PFSK-1 (cell line): ENCODE results near the gene MAD2L1BP.

Source experiments
- FOXP2 ChIP-seq: optimal IDR thresholded peaks from 2 replicates; pipeline ENCODE3; 2011; ENCODE audit warnings: borderline replicate concordance, control low read depth, inconsistent platforms; ENCODE audit not compliant: insufficient read depth; ENCODE audit errors: extremely low read length, extremely low read depth
- POLR2AphosphoS5 ChIP-seq: IDR thresholded peaks from 2 replicates; pipeline ENCODE4 v1.6.1; 2012; ENCODE audit warnings: low read depth, mild to moderate bottlenecking, control low read depth, low read length, moderate library complexity
- SIN3A ChIP-seq: IDR thresholded peaks from 2 replicates; pipeline ENCODE4 v1.6.1; 2012; ENCODE audit warnings: mild to moderate bottlenecking, low read length, moderate library complexity, borderline replicate concordance; ENCODE audit not compliant: insufficient read depth
- TAF1 ChIP-seq: IDR thresholded peaks from 2 replicates; pipeline ENCODE4 v1.6.1; 2012; ENCODE audit warnings: low read length, control low read depth, borderline replicate concordance; ENCODE audit not compliant: insufficient read depth
- TF ChIP-seq, protein P1 (sequence below), 2 experiments: IDR thresholded peaks; 2 replicates each; pipeline versions ENCODE4 v1.6.1 to v1.8.0; 2011 to 2012; ENCODE audit warnings: low read depth in 2 of 2, low read length in 2 of 2, control low read depth in 1 of 2, inconsistent platforms in 1 of 2, mild to moderate bottlenecking in 1 of 2, moderate library complexity in 1 of 2; ENCODE audit not compliant: insufficient read depth in 1 of 2

DNA sequence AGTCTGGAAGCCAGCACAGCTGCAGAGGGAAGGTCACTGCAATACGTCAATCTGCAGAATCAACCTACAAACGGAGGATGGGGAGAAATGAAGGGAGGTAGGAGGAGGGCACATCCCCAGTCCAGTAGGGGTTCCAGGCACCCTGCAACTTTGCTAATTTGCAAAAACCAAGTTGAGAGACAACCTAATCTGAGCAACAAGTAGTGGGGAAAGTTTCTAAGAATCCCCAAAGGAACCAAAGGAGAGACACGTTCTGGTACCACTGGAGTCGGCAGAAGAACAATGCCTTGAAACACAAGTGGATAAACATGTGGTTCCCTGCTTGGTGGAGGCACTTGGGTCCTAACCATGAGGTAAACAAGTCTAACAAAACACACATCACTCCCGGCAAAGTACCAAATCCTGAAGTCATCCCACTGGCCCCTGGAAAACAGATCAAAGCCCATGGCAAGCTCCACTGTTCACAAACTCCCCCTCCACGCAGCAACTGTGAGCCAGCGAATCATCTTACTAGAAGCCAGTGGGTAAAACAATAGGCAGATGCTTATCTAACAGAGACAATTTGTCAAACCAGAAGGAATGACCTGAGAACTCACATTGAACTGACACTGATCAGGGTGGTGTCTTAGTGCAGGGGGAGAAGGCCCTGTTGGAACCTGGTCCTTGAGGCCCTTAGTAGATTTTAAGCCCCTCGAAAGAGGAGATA, 47.2 kb downstream of the MAD2L1BP start:
- TF ChIP-seq, protein P1, sequence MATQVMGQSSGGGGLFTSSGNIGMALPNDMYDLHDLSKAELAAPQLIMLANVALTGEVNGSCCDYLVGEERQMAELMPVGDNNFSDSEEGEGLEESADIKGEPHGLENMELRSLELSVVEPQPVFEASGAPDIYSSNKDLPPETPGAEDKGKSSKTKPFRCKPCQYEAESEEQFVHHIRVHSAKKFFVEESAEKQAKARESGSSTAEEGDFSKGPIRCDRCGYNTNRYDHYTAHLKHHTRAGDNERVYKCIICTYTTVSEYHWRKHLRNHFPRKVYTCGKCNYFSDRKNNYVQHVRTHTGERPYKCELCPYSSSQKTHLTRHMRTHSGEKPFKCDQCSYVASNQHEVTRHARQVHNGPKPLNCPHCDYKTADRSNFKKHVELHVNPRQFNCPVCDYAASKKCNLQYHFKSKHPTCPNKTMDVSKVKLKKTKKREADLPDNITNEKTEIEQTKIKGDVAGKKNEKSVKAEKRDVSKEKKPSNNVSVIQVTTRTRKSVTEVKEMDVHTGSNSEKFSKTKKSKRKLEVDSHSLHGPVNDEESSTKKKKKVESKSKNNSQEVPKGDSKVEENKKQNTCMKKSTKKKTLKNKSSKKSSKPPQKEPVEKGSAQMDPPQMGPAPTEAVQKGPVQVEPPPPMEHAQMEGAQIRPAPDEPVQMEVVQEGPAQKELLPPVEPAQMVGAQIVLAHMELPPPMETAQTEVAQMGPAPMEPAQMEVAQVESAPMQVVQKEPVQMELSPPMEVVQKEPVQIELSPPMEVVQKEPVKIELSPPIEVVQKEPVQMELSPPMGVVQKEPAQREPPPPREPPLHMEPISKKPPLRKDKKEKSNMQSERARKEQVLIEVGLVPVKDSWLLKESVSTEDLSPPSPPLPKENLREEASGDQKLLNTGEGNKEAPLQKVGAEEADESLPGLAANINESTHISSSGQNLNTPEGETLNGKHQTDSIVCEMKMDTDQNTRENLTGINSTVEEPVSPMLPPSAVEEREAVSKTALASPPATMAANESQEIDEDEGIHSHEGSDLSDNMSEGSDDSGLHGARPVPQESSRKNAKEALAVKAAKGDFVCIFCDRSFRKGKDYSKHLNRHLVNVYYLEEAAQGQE (IDR thresholded peaks at IDR 0.05; ENCODE audit: insufficient read depth in 1 of 2, low read depth in 2 of 2, low read length in 2 of 2): no peak
- no peak for TF ChIP-seq TAF1
- TF ChIP-seq POLR2AphosphoS5: no peak
- no peak for TF ChIP-seq SIN3A
- TF ChIP-seq FOXP2: no peak
